ENCODE results near the gene CKB.

The CKB gene

GRCh38 chr14:103474893-103475292 is 47.7 kb downstream of the CKB start:
- Histone ChIP-seq H3K9me3 (no peaks in the 10 kb centered on the region), H3K27ac (no peak overlapping the region), H3K4me3 (no peak overlapping the region), H3K9ac (no peak overlapping the region), H4K20me1 (peaks cover 12% of the 10 kb centered on the region), H3K4me2 (no peak overlapping the region), H3K36me3 (peaks cover 97% of the 10 kb centered on the region), H3K4me1 (peaks cover 4% of the 10 kb centered on the region), H3K27me3 (no peaks in the 10 kb centered on the region)
- TF ChIP-seq Cebpa-rat (IDR thresholded peaks at IDR 0.05), result no peak

GRCh38 chr14:103472939-103473338 is 49.7 kb downstream of the CKB start:
- Histone ChIP-seq H4K20me1 (no peaks in the 10 kb centered on the region), H3K27me3 (no peaks in the 10 kb centered on the region), H3K4me1 (no peaks in the 10 kb centered on the region), H3K9ac (no peak overlapping the region), H3K4me3 (no peak overlapping the region), H3K4me2 (no peak overlapping the region), H3K9me3 (no peaks in the 10 kb centered on the region), H3K36me3 (peaks cover 100% of the 10 kb centered on the region), H3K27ac (no peak overlapping the region)
- no peak for TF ChIP-seq Cebpa-rat (IDR thresholded peaks at IDR 0.05)

All from BLaER1 (cell line).